ENCODE data around the gene FLNA.
"Not testable (repeated sequence)": the region's sequence is repeated elsewhere in the genome, so short reads cannot be mapped to it uniquely, and the experiment has no call there.

Gene FLNA

GRCh38 chrX:154328646-154329045 is 45.8 kb downstream of the FLNA start:
- DNase-seq, result no peak

GRCh38 chrX:154327038-154327820 is 47.2 kb downstream of the FLNA start:
- peak in 2 of 4 experiments; percentile 23 to 25 for DNase-seq

GRCh38 chrX:154325541-154325940 is 48.9 kb downstream of the FLNA start:
- DNase-seq, result no peak

- no peak for DNase-seq
These were observed 50.9 kb downstream of the FLNA start for GRCh38 chrX:154323537-154323936.

GRCh38 chrX:154322890-154323289 is 51.5 kb downstream of the FLNA start:
- no peak for DNase-seq

GRCh38 chrX:154321594-154321993 is 52.8 kb downstream of the FLNA start:
- no peak for DNase-seq

GRCh38 chrX:154321152-154321551 is 53.3 kb downstream of the FLNA start:
- DNase-seq, result no peak

- no peak for DNase-seq
These were observed 54.0 kb downstream of the FLNA start for GRCh38 chrX:154320406-154320805.

- DNase-seq, result no peak
These were observed 56.9 kb downstream of the FLNA start for GRCh38 chrX:154317391-154317995.

- DNase-seq, result no peak
These were observed 59.0 kb downstream of the FLNA start for GRCh38 chrX:154315416-154315815.

GRCh38 chrX:154313147-154313546 is 61.3 kb downstream of the FLNA start:
- no peak for DNase-seq

- DNase-seq, result no peak
These were observed 62.3 kb downstream of the FLNA start for GRCh38 chrX:154312116-154312515.

GRCh38 chrX:154310616-154311536 is 63.6 kb downstream of the FLNA start:
- DNase-seq, result no peak

GRCh38 chrX:154309041-154309775 is 65.2 kb downstream of the FLNA start:
- DNase-seq, result no peak

GRCh38 chrX:154308108-154308946 is 66.1 kb downstream of the FLNA start:
- peak; percentile 52 to 71 (median 56) for DNase-seq

GRCh38 chrX:154307202-154307601 is 67.2 kb downstream of the FLNA start:
- DNase-seq, result no peak

- DNase-seq, result no peak
These were observed 68.8 kb downstream of the FLNA start for GRCh38 chrX:154305541-154306205.

GRCh38 chrX:154304846-154305245 is 69.6 kb downstream of the FLNA start:
- no peak for DNase-seq

- no peak for DNase-seq
These were observed 71.0 kb downstream of the FLNA start for GRCh38 chrX:154303476-154303875.

- DNase-seq, result not testable (repeated sequence)
These were observed 71.4 kb downstream of the FLNA start for GRCh38 chrX:154302998-154303397.

GRCh38 chrX:154300816-154301215 is 73.6 kb downstream of the FLNA start:
- DNase-seq, result no peak

Measured in activated CD4-positive, CD25-positive, alpha-beta regulatory T cell (primary cell).